ENCODE measurements around the gene DXO.

DNA sequence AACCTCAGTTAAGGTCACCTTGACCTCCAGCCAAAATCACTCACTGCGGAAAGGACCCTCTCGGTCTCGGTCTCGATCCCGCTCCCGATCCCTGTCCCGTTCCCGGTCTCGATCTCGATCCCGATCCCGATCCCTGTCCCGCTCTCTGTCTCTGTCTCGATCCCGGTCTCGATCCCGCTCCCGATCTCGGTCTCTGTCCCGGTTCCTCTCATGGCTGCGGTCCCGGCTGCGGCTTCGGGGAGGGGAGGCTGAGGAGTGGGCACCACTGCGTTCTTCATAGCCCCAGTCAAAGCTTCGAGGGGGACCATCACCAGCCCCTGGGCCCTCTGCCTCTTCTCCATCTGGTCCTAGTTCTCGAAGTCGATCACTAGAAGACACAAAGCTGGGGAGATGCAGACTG, 17.4 kb downstream of the DXO start:
- TF ChIP-seq, protein P1, sequence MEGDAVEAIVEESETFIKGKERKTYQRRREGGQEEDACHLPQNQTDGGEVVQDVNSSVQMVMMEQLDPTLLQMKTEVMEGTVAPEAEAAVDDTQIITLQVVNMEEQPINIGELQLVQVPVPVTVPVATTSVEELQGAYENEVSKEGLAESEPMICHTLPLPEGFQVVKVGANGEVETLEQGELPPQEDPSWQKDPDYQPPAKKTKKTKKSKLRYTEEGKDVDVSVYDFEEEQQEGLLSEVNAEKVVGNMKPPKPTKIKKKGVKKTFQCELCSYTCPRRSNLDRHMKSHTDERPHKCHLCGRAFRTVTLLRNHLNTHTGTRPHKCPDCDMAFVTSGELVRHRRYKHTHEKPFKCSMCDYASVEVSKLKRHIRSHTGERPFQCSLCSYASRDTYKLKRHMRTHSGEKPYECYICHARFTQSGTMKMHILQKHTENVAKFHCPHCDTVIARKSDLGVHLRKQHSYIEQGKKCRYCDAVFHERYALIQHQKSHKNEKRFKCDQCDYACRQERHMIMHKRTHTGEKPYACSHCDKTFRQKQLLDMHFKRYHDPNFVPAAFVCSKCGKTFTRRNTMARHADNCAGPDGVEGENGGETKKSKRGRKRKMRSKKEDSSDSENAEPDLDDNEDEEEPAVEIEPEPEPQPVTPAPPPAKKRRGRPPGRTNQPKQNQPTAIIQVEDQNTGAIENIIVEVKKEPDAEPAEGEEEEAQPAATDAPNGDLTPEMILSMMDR (IDR thresholded peaks at IDR 0.05): no peak
- TF ChIP-seq POLR2A (IDR thresholded peaks at IDR 0.05): no peak
